HG03571 (cell line): Measurements from ENCODE around the gene ANO1.

ENCODE experiments used
- ATAC-seq: cut with Tn5 transposase; IDR thresholded peaks from one replicate; pipeline ENCODE4 v1.9.1; 2021; ENCODE audit not compliant: unreplicated experiment

Gene ANO1

DNA sequence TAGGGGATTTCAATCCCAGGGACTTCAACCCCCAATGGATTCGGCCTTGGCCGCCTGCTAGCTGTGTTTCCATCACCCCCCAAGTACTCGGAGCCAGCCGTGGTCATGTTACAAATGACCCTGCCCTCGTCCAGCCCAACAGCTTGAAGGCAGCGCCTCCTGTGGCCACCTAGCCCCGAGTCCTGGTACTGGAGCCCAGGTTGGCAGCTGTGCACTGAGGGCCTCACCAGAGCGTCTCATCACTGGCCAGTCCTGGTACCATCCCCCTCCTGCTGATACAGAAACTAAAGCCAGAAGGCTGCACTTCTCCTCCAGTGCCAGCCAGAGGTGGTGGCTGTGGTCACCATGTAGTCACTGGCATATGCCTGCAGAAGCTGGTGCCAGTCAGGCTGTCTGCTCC lies 80.1 kb downstream of the ANO1 start:
- ATAC-seq, result no peak

DNA sequence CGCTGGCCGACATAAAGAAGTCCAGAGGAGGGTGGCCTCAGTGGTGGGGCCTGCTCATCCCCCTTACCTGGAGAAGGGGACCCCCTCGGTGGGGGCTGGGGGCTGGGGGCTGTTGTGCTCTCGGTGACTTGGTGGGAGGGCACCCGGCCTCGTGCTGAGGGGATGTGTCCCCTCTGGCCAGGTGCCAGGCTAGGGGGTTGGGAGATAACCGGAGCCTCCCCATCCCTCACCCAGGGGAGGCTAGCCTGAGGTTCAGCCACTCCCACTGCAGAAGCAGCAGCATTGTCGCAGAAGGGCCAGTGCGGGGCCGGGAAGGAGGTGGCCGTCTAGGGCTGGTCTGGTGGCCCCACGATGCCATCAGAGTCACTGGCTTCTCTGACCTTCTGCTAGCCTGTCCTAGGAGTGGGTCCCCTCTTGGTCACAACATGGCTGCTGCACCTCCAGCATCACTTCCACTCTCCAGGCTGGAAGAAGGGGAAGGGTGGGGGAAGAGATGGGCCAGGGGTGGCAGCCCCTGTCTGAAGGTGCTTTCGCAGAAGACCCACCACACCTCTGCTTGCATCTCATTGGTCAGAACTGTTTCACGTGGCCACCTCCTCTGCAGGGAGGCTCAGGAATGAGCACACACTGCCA lies 80.8 kb downstream of the ANO1 start:
- ATAC-seq, result no peak

DNA sequence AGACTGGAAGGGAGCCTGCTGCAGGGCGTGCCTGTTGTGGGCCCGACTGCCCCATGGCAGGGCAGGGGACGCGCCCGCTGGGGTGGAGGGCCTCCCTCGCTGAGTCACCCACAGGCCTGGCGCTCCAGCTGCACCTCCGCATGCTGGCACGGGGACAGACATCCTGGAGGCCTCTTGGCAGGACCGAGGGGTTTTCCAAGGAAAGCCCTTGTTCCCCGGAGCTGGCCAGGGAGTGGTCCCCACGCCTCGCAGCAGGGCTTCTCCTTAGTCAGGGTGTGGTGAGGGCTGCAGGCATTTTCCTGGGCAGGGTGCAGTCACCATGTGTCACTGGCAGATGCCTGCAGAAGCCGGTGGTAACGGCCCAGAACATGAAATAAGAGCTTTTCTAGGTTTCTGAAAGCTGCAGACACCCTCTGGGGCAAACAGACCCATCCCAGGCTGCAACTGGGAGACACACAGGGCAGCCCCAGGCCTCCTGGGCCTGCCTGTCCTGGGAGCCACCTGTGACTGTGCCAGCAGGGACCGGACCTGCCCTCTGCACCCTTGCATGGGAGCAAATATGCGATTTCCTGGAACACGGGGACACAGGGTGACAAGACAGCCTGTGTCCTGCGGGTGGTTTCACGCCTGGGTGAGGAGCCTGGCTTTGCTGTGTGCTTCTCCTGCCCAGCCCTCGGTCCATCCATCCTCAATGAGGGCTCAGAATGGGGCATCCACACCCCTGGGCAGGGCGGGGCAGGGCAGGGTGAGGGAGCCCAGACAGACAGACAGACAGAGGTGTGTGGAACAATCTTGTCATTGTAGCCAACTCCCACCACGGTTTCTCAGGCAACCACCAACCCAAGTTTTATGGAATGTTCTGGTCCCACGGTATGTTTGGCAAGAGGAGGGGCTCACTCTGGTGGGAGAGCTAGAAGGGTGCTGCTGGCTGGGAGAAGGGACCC lies 81.8 kb downstream of the ANO1 start:
- ATAC-seq, result no peak

DNA sequence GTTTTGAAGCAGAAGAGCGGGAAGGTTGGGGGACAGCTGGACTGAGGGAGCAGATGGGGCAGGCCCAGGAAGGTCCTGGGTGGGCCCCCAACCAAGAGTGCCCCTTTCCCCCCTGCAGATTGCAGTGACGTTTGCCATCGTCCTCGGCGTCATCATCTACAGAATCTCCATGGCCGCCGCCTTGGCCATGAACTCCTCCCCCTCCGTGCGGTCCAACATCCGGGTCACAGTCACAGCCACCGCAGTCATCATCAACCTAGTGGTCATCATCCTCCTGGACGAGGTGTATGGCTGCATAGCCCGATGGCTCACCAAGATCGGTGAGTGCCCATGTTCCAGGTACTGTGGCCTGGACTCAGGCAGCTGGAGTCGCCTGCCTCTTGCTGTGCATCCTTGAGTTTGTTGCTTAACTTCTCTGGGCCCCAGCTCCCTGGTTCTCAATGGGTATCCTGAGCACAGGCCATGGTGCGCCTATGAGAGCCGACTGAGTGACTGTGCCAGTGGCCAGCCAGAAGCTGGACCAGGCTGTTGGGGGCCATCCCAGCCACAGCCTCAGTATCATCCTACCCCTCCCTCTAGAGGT lies 83.0 kb downstream of the ANO1 start:
- ATAC-seq, result no peak

DNA sequence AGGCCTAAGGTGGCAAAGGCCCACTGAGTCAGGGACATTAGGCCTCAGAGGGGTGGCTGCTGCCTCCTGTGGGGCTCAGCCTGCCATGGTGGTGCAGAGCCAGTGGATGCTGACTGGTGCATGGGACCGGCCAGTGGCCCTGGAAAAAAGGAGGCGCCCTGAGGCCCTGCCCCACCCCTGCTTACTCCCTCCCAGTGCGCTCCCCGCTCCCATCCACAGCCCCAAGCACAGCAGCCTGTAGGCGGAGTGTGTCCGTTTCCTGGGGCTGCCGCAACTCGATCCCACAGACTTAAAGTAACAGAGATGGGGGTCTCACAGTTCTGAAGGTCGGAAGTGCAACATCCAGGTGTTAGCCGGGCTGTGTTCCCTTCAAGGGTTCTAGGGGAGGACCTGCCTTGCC lies 86.6 kb downstream of the ANO1 start:
- ATAC-seq, result no peak

DNA sequence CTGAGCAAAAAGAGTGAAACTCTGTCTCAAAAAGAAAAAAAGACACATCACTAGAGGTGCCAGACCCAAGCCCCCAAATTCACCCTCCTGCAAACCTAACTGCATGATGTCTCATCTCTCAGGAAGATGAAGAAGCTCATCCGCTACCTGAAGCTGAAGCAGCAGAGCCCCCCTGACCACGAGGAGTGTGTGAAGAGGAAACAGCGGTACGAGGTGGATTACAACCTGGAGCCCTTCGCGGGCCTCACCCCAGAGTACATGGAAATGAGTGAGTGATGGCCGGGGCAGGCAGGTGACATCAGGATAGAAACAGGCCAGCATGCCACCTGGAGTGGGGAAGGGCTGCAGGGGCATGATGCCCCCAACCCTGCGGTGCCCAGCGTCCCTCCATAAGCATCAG lies 89.0 kb downstream of the ANO1 start:
- no peak for ATAC-seq

DNA sequence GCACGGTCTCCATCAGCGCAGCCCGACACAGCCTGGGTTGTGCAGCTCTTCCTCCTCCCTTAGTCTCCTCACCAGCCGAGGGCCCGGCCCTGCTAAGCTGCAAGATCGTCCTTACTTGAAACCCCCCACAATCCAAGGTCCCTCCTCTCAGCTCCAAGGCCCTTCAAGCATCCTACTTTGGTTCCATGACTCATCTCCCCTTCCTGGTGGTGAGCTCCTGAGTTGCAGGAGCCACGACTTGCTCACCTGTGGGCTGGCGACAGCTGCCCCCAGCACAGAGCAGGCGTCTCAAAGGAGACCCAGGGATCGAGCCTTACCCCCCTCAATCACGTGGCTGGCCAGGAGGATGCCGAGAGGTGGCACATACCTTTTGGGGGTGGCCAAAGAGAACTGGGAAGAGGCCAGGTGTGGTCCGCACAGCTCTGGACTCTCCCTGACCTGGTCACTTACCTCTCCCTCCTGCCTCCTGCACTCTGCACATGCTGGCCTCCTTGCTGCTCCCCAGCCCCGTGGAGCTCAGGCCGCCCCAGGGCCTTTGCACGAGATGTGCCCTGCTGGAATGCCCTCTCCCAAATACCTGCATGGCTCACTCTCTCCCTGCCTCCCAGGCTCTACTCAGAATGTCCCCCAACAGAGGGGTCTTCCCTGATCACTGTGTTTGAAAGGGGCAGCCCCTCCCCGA lies 89.7 kb downstream of the ANO1 start:
- ATAC-seq, result no peak

GRCh38 chr11:70168405-70168754 lies 90.3 kb downstream of the ANO1 start:
- ATAC-seq, result no peak

DNA sequence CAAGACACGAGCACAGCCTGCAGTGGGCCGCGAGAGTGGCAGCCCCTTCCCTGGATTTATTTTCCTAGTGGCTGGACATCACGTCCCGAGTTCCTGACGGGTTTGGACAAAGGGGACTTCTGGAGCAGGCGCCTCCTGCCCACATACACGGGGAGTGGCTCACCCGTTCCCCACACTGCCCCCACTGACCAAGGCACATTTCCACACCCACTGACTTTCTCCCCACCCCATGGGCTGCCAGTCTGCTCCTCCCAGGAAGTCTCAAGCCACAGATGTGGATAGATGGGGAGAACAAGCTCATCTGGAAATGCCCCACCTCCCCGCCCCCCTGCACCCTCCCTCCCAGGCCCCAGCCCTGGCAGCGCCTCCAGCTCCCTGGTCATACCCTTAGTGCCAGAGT lies 91.0 kb downstream of the ANO1 start:
- no peak for ATAC-seq

GRCh38 chr11:70169632-70170031 lies 91.5 kb downstream of the ANO1 start:
- no peak for ATAC-seq

GRCh38 chr11:70170596-70171210 lies 92.6 kb downstream of the ANO1 start:
- ATAC-seq, result no peak

GRCh38 chr11:70173018-70173417 lies 94.9 kb downstream of the ANO1 start:
- no peak for ATAC-seq

GRCh38 chr11:70174547-70175235 lies 96.6 kb downstream of the ANO1 start:
- ATAC-seq, result no peak

DNA sequence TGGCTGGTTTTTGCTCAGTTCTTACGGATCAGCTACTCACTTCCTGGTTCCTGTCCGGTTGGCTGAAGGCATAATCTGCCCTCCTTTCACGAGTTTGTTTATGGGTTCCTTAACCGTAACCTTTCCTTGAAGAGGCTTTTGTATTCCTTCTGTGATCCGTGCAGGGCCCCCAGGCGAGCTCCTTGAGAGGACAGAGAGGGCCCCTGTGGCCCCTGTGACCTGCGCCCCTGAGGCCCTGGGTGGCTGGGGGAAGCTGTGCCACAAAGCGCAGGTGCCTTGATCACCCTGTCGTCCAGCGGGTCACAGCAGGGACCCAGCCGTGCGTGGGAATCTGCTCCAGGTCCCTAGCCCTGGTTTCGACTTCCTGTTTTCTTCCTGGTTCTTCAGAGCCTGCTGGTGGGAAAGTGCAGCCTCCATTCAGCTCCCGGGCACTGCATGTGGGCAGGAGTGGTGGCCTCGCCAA lies 97.2 kb downstream of the ANO1 start:
- ATAC-seq, result no peak

- no peak for ATAC-seq
These were observed 99.0 kb downstream of the ANO1 start for GRCh38 chr11:70176940-70177689.

DNA sequence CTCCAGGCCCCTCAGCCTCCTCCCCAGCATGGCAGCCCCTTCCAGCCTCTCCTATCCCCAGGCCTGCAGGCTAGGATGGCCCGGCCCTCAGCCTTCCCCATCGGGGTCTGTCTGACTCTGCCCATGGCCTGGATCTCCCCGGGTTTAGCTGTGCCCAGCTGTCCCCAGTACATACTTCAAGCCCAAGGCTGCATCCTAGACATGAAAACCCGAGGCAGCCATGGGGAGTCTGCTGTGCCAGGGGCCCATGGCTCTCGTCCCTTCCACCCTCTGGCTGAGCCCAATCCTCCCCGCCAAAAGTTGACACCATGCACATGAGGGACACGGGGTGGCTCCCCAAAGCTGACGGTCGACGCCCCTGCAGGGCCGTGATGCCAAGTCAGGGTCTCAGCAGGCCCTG lies 102.8 kb downstream of the ANO1 start:
- ATAC-seq, result no peak

DNA sequence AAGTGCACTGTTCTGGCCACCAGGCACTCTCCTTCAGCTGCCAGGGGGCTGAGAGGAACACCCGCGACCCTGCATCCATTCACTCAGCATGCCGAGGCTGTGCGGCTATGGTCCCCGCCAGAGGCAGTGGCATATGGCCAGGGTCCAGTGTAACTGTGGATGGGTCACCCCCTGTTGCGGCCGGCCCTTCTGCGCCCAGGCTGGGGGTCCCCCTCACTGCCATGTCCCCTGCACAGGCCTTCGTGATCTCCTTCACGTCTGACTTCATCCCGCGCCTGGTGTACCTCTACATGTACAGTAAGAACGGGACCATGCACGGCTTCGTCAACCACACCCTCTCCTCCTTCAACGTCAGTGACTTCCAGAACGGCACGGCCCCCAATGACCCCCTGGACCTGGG lies 104.1 kb downstream of the ANO1 start:
- no peak for ATAC-seq

DNA sequence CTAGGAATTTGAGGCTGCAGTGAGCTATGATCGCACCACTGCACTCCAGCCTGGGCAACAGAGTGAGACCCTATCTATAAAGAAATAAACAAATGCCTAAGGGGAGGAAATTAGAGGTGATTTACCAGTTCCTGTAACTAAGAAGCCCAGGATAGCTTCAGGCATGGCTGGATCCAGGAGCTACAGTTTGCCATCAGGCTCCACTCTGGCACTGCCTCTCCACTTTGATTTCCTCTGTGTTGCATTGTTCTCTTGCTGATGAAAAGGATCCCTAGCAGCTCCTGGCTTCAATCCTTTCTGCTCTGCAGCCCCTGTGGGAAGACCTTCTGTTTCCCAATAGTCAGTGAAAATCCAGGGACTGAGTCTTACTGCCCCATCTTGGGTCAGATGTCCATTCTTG lies 104.9 kb downstream of the ANO1 start:
- no peak for ATAC-seq

DNA sequence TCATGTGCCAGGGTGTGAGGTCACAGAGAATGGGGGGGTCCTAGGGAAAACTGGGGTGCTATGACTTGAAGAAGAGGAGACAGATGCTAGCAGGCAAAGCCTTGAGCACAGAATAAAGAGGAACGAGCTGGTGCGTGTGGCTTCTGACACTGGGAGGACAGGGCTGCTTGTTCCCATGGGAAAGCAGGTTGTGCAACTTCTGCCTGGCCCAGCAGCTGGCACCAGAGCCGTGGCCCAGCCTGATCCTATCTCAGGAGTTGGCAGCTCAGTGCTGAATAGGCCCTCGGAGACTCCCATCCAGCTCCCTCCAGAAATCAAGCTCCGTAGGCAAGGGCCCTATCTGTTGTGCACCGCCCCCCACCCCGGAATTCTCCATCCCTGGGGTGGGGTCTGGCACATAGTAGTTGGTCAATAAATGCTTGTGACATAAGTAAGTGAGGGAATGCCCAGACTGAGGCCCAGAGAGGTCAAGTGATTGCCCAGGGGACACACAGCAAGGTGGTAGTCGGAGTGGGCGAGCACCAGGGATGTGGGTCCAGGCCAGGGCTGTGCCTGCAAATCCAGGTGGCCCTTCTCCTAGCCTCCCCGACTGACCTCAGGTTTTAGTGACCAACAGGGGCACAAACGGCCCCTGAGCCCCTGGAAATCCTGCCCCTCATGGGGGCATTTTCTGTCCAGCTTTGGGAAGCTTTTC lies 105.5 kb downstream of the ANO1 start:
- ATAC-seq, result no peak
